GM10266 (cell line): ENCODE measurements around the gene TMPRSS12.
"Not testable (repeated sequence)": the region's sequence is repeated elsewhere in the genome, so short reads cannot be mapped to it uniquely, and the experiment has no call there.

ENCODE experiments used
- DNase-seq: peaks from one replicate; pipeline ENCODE4 v3.0.0; 2012; ENCODE audit errors: extremely low spot score
- CTCF ChIP-seq: IDR thresholded peaks from 2 replicates; pipeline ENCODE4 v1.5.1; 2012; ENCODE audit warnings: mild to moderate bottlenecking, low read depth; ENCODE audit not compliant: control insufficient read depth, insufficient read depth; ENCODE audit errors: missing control alignments

The TMPRSS12 gene

GRCh38 chr12:50841716-50842531, 802 bp upstream of the TMPRSS12 start:
- TF ChIP-seq CTCF: no peak
- DNase-seq: no peak

DNA sequence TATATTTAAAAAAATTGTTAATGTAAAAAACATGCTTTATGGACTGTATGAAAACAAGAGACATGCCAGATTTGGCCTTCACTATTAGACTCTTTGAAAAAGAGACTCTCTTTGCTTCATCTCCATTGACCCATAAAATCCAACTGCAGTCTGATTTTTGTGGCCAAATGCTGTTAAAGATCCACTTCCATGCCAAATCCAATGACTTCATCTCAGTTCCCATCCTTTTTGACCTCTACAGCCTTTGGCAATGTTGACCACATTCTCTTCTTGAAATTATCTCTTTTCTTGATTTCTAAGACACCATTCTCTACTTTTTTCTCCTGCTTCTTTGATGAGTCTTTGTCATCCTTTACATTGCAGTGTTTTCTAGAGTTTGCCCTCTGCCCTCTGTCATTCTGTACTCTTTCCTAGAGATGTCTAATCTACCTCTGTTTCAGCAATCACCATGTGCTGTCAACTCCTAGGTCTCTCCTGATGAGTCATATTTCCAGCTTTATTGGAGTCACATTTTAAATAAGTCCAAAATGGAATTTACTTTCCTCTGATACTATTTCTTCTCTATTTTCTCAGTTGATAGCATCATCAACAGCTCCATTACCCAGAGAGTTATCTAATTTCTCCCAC, 2.4 kb downstream of the TMPRSS12 start:
- no peak for DNase-seq
- TF ChIP-seq CTCF: no peak

DNA sequence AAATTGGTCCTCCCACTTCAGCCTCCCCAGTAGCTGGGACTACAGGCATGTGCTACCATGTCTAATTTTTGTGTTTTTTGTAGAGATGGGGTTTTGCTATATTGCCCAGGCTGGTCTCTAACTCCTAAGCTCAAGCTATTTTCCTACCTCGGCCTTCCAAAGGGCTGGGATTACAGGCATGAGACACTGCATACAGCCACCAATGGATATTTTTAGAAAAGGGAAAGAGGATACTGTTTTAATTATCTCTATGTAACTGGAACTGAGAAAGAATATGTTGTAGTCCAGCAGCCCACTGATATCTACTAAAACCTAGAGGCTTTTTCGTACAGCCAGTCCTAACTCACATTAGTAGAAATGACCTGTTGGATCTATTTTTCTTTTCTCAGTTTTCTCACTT, 6.2 kb downstream of the TMPRSS12 start:
- TF ChIP-seq CTCF: no peak
- no peak for DNase-seq

- not testable (repeated sequence) for DNase-seq
Observed at GRCh38 chr12:50855218-50855617, 12.5 kb downstream of the TMPRSS12 start.

DNA sequence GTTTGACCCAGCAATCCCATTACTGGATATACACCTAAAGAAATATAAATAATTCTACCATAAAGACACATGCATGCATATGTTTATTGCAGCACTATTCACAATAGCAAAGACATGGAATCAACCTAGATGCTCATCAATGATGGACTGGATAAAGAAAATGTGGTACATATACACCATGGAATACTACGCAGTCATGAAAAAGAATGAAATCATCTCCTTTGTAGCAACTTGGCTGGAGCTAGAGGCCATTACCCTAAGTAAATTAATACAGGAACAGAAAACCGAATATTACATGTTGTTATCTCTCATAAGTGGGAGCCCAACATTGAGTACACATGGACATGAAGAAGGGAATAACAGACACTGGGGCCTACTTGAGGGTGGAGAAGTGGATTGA, 13.0 kb downstream of the TMPRSS12 start:
- DNase-seq: not testable (repeated sequence)

GRCh38 chr12:50859621-50860310, 17.0 kb downstream of the TMPRSS12 start:
- TF ChIP-seq CTCF: no peak
- no peak for DNase-seq

DNA sequence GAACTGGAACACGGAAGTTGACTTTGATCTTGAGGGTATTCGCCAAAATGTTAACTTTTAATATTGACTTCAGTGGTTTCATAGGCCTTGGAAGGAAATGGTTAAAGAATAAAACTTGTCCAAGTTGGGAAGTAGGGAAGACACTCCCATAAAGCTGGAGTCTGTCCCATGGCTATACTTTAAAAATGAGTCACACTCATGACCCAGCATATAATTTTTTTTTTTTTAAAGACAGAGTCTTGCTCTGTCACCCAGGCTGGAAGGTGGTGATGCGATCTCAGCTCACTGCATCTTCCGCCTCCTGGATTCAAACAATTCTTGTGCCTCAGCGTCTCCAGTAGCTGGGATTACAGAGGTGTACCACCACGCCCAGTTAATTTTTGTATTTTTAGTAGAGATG, 19.6 kb downstream of the TMPRSS12 start:
- TF ChIP-seq CTCF: no peak
- DNase-seq: no peak

GRCh38 chr12:50865266-50865665, 22.5 kb downstream of the TMPRSS12 start:
- no peak for TF ChIP-seq CTCF
- no peak for DNase-seq

GRCh38 chr12:50868881-50869280, 26.2 kb downstream of the TMPRSS12 start:
- not testable (repeated sequence) for DNase-seq
